HepG2 (cell line): ENCODE results near the gene SHISA5. TPM values are rescaled to one million over a fixed set of nuclear protein-coding genes. Genes with fewer than 3 reads are reported as not detected.

Experiments
- ATF4 ChIP-seq, 2 experiments: fragments of 450-650 bp in 1 of 2; sonication (generic) in 1 of 2; formaldehyde crosslinking; IDR thresholded peaks; 2 replicates each; pipeline versions ENCODE4 v1.5.0 to v1.8.0; 2020 to 2022; ENCODE audit warnings: mild to moderate bottlenecking in 1 of 2, missing genetic modification reagents in 1 of 2
- CREB1 ChIP-seq, 2 experiments: fragments of 450-650 bp in 1 of 2; IDR thresholded peaks; 2 replicates each; pipeline ENCODE4 v1.6.1; 2016 to 2017; ENCODE audit warnings: control low read depth in 1 of 2, mild to moderate bottlenecking in 1 of 2, missing compliant biosample characterization in 1 of 2, missing genetic modification characterization in 1 of 2
- FOXK1 ChIP-seq: sonication (generic); formaldehyde crosslinking; IDR thresholded peaks from 2 replicates; pipeline ENCODE4 v1.4.0; 2020; ENCODE audit warnings: low read depth, missing genetic modification reagents, borderline replicate concordance
- KDM2A ChIP-seq: sonication (generic); formaldehyde crosslinking; IDR thresholded peaks from 2 replicates; pipeline ENCODE4 v1.4.0; 2020; ENCODE audit warnings: low read depth, missing genetic modification reagents, borderline replicate concordance
- KDM3A ChIP-seq: IDR thresholded peaks from 2 replicates; pipeline ENCODE4 v1.6.1; 2018; ENCODE audit warnings: low read depth, missing compliant biosample characterization
- KMT2A ChIP-seq: sonication (generic); formaldehyde crosslinking; IDR thresholded peaks from 2 replicates; pipeline ENCODE4 v1.4.0; 2020; ENCODE audit warnings: missing genetic modification reagents
- MYC ChIP-seq: sonication (generic); formaldehyde crosslinking; IDR thresholded peaks from 2 replicates; pipeline ENCODE4 v1.9.0; 2021; ENCODE audit warnings: missing genetic modification reagents, borderline replicate concordance
- NCOA1 ChIP-seq: sonication (generic); formaldehyde crosslinking; IDR thresholded peaks from 2 replicates; pipeline ENCODE4 v1.9.0; 2021; ENCODE audit warnings: missing genetic modification reagents
- RNF2 ChIP-seq: fragments of 450-650 bp; conservative IDR thresholded peaks from 2 replicates; pipeline ENCODE4 v1.6.1; 2016; ENCODE audit warnings: low read depth
- STAG1 ChIP-seq: sonication (generic); formaldehyde crosslinking; IDR thresholded peaks from 2 replicates; pipeline ENCODE4 v1.4.0; 2020; ENCODE audit warnings: missing genetic modification reagents
- ZBTB20 ChIP-seq: sonication (generic); formaldehyde crosslinking; IDR thresholded peaks from 2 replicates; pipeline ENCODE4 v1.8.1; 2023; ENCODE audit warnings: missing genetic modification reagents, low read depth, mild to moderate bottlenecking, borderline replicate concordance
- ZNF253 ChIP-seq: sonication (generic); formaldehyde crosslinking; IDR thresholded peaks from 2 replicates; pipeline ENCODE4 v1.8.0; 2022; ENCODE audit warnings: mild to moderate bottlenecking, missing genetic modification reagents, borderline replicate concordance
- ZNF44 ChIP-seq: sonication (generic); formaldehyde crosslinking; IDR thresholded peaks from 2 replicates; pipeline ENCODE4 v1.5.1; 2020; ENCODE audit warnings: mild to moderate bottlenecking, missing genetic modification reagents
- ZNF547 ChIP-seq: sonication (generic); formaldehyde crosslinking; IDR thresholded peaks from 2 replicates; pipeline ENCODE4 v1.5.1; 2020; ENCODE audit warnings: mild to moderate bottlenecking, missing genetic modification reagents
- ZNF761 ChIP-seq: sonication (generic); formaldehyde crosslinking; conservative IDR thresholded peaks from 2 replicates; pipeline ENCODE4 v1.4.0; 2020; ENCODE audit warnings: mild to moderate bottlenecking, missing genetic modification reagents
- ZNF768 ChIP-seq: sonication (generic); formaldehyde crosslinking; IDR thresholded peaks from 2 replicates; pipeline ENCODE4 v1.4.0; 2020; ENCODE audit warnings: missing genetic modification reagents
- ZNF770 ChIP-seq: sonication (generic); formaldehyde crosslinking; IDR thresholded peaks from 2 replicates; pipeline ENCODE4 v1.5.0; 2020; ENCODE audit warnings: mild to moderate bottlenecking, missing genetic modification reagents
- ZNF781 ChIP-seq: sonication (generic); formaldehyde crosslinking; IDR thresholded peaks from 2 replicates; pipeline ENCODE4 v1.5.1; 2020; ENCODE audit warnings: borderline replicate concordance, mild to moderate bottlenecking, missing genetic modification reagents; ENCODE audit errors: not compliant biosample characterization
- polyA plus RNA-seq, 8 experiments: library from polyadenylated mRNA; depleted of rRNA in 3 of 8; stranded (reverse) in 7 of 8; unstranded in 1 of 8; fragments of >200 nt; fragmentation: Illumina TruSeq in 4 of 8; extraction: Trizol in 4 of 8; gene quantifications; 2 replicates each; pipeline versions ENCODE4 v1.2.1 to v1.2.3, GENCODE V29; 2011 to 2016; ENCODE audit warnings: low read depth in 4 of 8, missing spikeins in 1 of 8, mixed read lengths in 1 of 8; ENCODE audit not compliant: insufficient read depth in 1 of 8
- total RNA-seq, 5 experiments: library from RNA; depleted of rRNA; stranded (reverse); fragments of >200 nt; fragmentation: Illumina TruSeq; extraction: Trizol; gene quantifications; 2 replicates each; pipeline ENCODE4 v1.2.3, GENCODE V29; 2016; ENCODE audit warnings: low read depth in 1 of 5
- TF ChIP-seq, protein P1 (sequence below): IDR thresholded peaks from 2 replicates; pipeline ENCODE4 v1.6.1; 2016
- TF ChIP-seq, protein P2 (sequence below): IDR thresholded peaks from 2 replicates; pipeline ENCODE4 v1.6.1; 2016; ENCODE audit warnings: low read depth, control low read depth
- TF ChIP-seq, protein P3 (sequence below): IDR thresholded peaks from 2 replicates; pipeline ENCODE4 v1.6.1; 2012; ENCODE audit warnings: low read depth, low read length, improper control_type of control experiment

The SHISA5 gene
- total and polyA plus RNA-seq, 2 of the 13 experiments (the other 11 are each of a cell fraction or from before 2014, with no cell fraction given), result 75.8 to 91.4 TPM

GRCh38 chr3:48439820-48440589, 64.0 kb downstream of the SHISA5 start, which contains the start of the genes CCDC51 and TMA7 (continued):
- TF ChIP-seq KDM2A (CRISPR knock-in tag) (peak; percentile 79; the same call in 1 of the 2 replicates), STAG1 (no peak), RNF2 (peak; percentile 82; the same call in 1 of the 2 replicates), ATF4 (CRISPR knock-in tag; IDR thresholded peaks at IDR 0.05) (no peak), ZNF761 (CRISPR knock-in tag) (0 out of 2 replicates have a peak, but pooled peaks have one; percentile 42), ZNF253 (peak; percentile 11; the same call in 1 of the 2 replicates), ZNF44 (CRISPR knock-in tag) (0 out of 2 replicates have a peak, but pooled peaks have one; percentile 50), ZNF547 (CRISPR knock-in tag) (peak; percentile 87), ZNF768 (CRISPR knock-in tag) (0 out of 2 replicates have a peak, but pooled peaks have one; percentile 32), ZBTB20 (peak; percentile 82), ZNF770 (CRISPR knock-in tag) (no peak), MYC (CRISPR knock-in tag) (peak; percentile 76; the same call in 1 of the 2 replicates), KMT2A (CRISPR knock-in tag) (peak; percentile 76), ZNF781 (CRISPR knock-in tag) (peak; percentile 65), NCOA1 (CRISPR knock-in tag) (no peak), FOXK1 (CRISPR knock-in tag) (peak; percentile 87; the same call in 1 of the 2 replicates), KDM3A (CRISPR knock-in tag) (peak; percentile 58), CREB1 (IDR thresholded peaks at IDR 0.05) (peak; percentile 86), CREB1 (CRISPR knock-in tag; IDR thresholded peaks at IDR 0.05) (peak; percentile 96)
- TF ChIP-seq, protein P1, sequence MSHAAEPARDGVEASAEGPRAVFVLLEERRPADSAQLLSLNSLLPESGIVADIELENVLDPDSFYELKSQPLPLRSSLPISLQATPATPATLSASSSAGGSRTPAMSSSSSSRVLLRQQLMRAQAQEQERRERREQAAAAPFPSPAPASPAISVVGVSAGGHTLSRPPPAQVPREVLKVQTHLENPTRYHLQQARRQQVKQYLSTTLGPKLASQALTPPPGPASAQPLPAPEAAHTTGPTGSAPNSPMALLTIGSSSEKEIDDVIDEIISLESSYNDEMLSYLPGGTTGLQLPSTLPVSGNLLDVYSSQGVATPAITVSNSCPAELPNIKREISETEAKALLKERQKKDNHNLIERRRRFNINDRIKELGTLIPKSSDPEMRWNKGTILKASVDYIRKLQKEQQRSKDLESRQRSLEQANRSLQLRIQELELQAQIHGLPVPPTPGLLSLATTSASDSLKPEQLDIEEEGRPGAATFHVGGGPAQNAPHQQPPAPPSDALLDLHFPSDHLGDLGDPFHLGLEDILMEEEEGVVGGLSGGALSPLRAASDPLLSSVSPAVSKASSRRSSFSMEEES (CRISPR knock-in tag), result peak; percentile 48
- TF ChIP-seq, protein P2, sequence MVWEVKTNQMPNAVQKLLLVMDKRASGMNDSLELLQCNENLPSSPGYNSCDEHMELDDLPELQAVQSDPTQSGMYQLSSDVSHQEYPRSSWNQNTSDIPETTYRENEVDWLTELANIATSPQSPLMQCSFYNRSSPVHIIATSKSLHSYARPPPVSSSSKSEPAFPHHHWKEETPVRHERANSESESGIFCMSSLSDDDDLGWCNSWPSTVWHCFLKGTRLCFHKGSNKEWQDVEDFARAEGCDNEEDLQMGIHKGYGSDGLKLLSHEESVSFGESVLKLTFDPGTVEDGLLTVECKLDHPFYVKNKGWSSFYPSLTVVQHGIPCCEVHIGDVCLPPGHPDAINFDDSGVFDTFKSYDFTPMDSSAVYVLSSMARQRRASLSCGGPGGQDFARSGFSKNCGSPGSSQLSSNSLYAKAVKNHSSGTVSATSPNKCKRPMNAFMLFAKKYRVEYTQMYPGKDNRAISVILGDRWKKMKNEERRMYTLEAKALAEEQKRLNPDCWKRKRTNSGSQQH (CRISPR knock-in tag), result 0 out of 2 replicates have a peak, but pooled peaks have one; percentile 14
- TF ChIP-seq, protein P3, sequence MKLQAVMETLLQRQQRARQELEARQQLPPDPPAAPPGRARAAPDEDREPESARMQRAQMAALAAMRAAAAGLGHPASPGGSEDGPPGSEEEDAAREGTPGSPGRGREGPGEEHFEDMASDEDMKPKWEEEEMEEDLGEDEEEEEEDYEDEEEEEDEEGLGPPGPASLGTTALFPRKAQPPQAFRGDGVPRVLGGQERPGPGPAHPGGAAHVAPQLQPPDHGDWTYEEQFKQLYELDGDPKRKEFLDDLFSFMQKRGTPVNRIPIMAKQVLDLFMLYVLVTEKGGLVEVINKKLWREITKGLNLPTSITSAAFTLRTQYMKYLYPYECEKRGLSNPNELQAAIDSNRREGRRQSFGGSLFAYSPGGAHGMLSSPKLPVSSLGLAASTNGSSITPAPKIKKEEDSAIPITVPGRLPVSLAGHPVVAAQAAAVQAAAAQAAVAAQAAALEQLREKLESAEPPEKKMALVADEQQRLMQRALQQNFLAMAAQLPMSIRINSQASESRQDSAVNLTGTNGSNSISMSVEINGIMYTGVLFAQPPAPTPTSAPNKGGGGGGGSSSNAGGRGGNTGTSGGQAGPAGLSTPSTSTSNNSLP, result no peak
